ENCODE results near the gene PLXNA2. TPM values are rescaled to one million over a fixed set of nuclear protein-coding genes. Genes with fewer than 3 reads are reported as not detected.

PLXNA2 gene
- total RNA-seq, 2 experiments from 2014 or later: 0.04 TPM; not detected in 1

GRCh38 chr1:207997486-207998268 lies 246.5 kb downstream of the PLXNA2 start:
- Mint-ChIP-seq H3K27ac (no peak overlapping the region), H3K27me3 (peaks cover 9% of the 10 kb centered on the region), H3K36me3 (ENCODE audit: low read depth) (no peaks in the 10 kb centered on the region), H3K4me1 (no peaks in the 10 kb centered on the region), H3K9me3 (ENCODE audit: low read depth) (no peaks in the 10 kb centered on the region), H3K4me3 (no peak overlapping the region)
- intact Hi-C loops (cut with DNase I, micrococcal nuclease): loop anchor here in 1 of 2 experiments (1.0 kb wide), 1 partner anchor 112 kb away; no protein-coding TSS in a partner anchor
- POLR2A ChIA-PET: no interaction called here
- ATAC-seq: peak; percentile 87
- DNase-seq: peak; percentile 75
- CTCF ChIA-PET: interaction anchor here (0.5 to 2.6 kb wide), 29 partner anchors 8 to 574 kb away, joined by 3 to 18 read pairs (median 3); no protein-coding TSS in a partner anchor

DNA sequence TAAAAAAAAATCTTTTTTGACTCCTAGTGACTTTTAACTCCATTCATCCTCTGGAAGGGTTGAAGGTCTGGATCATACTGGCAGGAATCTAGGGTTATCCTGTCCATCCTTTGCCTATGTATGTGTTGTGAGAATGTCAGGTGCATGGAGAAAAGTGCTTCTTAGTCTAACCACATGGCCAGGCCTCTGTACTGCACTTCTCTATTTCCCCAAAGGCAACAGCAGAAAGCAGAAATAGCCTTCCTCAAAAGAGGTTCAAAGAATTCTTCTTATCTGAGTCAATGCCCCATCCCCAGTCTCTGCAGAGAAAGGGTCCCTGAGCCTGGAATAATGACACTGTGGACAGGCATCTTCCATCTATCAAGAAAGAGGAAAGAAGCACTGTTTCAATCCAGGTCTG lies 247.5 kb downstream of the PLXNA2 start:
- intact Hi-C loops (cut with DNase I, micrococcal nuclease): no loop called here

GRCh38 chr1:207995576-207995975 lies 248.6 kb downstream of the PLXNA2 start:
- Mint-ChIP-seq H3K4me1 (no peaks in the 10 kb centered on the region), H3K27me3 (peaks cover 9% of the 10 kb centered on the region)
- POLR2A ChIA-PET: interaction anchor here (0.6 kb wide), 1 partner anchor 270 kb away, joined by 3 read pairs; no protein-coding TSS in a partner anchor

More for the DNA sequence above, 247.5 kb downstream of the PLXNA2 start:
- H3K27ac Mint-ChIP-seq: no peak overlapping the region
- no peak for DNase-seq
- CTCF ChIA-PET: interaction anchor here (1.1 to 1.6 kb wide), 4 partner anchors 10 to 248 kb away, joined by 3 to 9 read pairs (median 6); no protein-coding TSS in a partner anchor
- POLR2A ChIA-PET: no interaction called here
- no peaks in the 10 kb centered on the region for H3K9me3 Mint-ChIP-seq (ENCODE audit: low read depth)
- no peak for ATAC-seq
- peaks cover 9% of the 10 kb centered on the region for H3K27me3 Mint-ChIP-seq
- H3K4me1 Mint-ChIP-seq: no peaks in the 10 kb centered on the region
- no peaks in the 10 kb centered on the region for H3K36me3 Mint-ChIP-seq (ENCODE audit: low read depth)
- no peak overlapping the region for H3K4me3 Mint-ChIP-seq

DNA sequence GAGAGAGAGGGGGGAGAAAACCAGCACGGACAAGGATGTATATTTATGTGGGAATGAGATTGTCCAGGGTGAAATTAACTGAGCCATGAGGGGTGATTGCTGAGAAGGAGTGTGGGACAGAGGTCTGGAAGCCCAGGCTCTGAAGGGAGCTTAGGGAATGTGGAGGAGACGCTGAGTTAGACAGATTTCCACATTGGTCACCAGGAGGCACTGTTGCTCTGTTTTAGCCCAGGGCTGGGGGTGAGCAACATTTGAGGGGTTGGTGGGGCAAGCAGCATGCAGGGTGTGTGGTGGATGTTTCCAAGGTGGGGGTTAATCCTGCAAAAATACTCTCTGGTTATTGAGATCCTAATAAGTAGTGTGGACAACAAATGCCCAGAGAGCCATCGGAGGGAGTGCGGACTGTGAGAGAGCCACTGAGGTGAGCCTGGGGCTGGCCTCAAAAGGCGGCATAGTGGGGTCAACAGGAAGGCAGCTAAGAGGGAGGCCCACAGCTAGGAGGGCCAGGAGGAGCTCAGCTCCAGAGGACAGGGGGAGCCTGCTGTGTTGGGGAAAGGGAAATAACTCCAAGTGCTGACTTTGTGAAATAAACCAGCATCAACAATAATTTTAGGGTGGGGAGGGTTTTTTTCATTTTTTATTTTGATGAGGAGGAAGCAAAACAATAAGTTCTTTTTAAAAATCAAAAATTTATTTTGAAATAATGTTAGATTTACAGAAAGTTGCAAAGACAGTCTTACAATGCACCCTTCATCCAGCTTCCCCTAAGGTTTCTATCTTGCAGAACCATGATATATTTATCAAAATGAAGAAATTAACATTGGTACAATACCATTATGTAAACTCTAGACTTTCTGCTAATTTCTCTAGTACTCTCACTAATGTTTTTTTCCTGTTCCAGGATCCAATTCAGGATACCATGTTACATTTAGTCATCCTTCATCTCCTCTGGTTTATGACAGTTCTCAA lies 250.4 kb downstream of the PLXNA2 start:
- Mint-ChIP-seq H3K27ac (no peak overlapping the region), H3K27me3 (peaks cover 17% of the 10 kb centered on the region), H3K4me3 (no peak overlapping the region), H3K36me3 (ENCODE audit: low read depth) (no peaks in the 10 kb centered on the region), H3K4me1 (no peaks in the 10 kb centered on the region), H3K9me3 (ENCODE audit: low read depth) (no peaks in the 10 kb centered on the region)
- intact Hi-C loops (cut with DNase I, micrococcal nuclease): no loop called here
- ChIA-PET CTCF (interaction anchor here (0.7 to 1.5 kb wide), 6 partner anchors 19 to 152 kb away, joined by 3 to 4 read pairs (median 3); no protein-coding TSS in a partner anchor), POLR2A (no interaction called here)
- ATAC-seq: no peak
- peak; percentile 8 for DNase-seq

More at GRCh38 chr1:207995576-207995975, 248.6 kb downstream of the PLXNA2 start:
- no peaks in the 10 kb centered on the region for H3K36me3 Mint-ChIP-seq (ENCODE audit: low read depth)
- H3K4me3 Mint-ChIP-seq: no peak overlapping the region
- no peaks in the 10 kb centered on the region for H3K9me3 Mint-ChIP-seq (ENCODE audit: low read depth)
- DNase-seq: no peak
- intact Hi-C loops (cut with DNase I, micrococcal nuclease): no loop called here
- H3K27ac Mint-ChIP-seq: no peak overlapping the region
- ATAC-seq: no peak
- CTCF ChIA-PET: interaction anchor here (0.7 to 1.6 kb wide), 10 partner anchors 11 to 249 kb away, joined by 3 to 9 read pairs (median 4); no protein-coding TSS in a partner anchor

- Mint-ChIP-seq H3K9me3 (ENCODE audit: low read depth) (no peaks in the 10 kb centered on the region), H3K36me3 (ENCODE audit: low read depth) (no peaks in the 10 kb centered on the region), H3K27ac (no peak overlapping the region), H3K4me3 (no peak overlapping the region), H3K4me1 (no peaks in the 10 kb centered on the region), H3K27me3 (peaks cover 18% of the 10 kb centered on the region)
- intact Hi-C loops (cut with DNase I, micrococcal nuclease): no loop called here
- ChIA-PET POLR2A (no interaction called here), CTCF (interaction anchor here (0.9 to 1.5 kb wide), 3 partner anchors 20 to 107 kb away, joined by 3 read pairs; no protein-coding TSS in a partner anchor)
- DNase-seq: no peak
- ATAC-seq: no peak
These were observed 251.4 kb downstream of the PLXNA2 start for GRCh38 chr1:207992677-207993236.

DNA sequence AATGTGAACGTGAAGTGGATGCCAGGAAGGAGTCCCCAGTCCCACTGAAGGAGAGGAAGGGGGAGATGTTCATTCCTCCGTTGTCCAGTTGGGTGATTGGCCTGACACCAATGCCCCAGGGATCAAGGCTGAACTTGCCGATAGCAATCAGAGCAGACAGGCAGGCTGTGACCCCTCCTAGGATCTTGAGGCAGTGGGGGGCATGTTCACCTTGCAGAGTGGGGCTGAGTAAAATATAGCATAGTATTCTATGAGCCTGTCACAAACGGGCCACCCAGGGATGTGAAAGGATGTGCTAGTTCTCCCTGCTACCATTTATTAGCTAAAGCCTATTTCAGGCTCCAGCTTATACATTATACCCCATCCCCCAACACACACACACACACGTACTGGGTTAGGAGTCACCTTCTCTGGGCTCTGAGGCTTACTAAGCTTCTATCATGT lies 252.6 kb downstream of the PLXNA2 start:
- no peak for ATAC-seq
- ChIA-PET CTCF (no interaction called here), POLR2A (no interaction called here)
- H3K4me1 Mint-ChIP-seq: no peaks in the 10 kb centered on the region
- intact Hi-C loops (cut with DNase I, micrococcal nuclease): no loop called here
- H3K4me3 Mint-ChIP-seq: no peak overlapping the region
- no peak for DNase-seq
- no peaks in the 10 kb centered on the region for H3K9me3 Mint-ChIP-seq (ENCODE audit: low read depth)
- no peaks in the 10 kb centered on the region for H3K36me3 Mint-ChIP-seq (ENCODE audit: low read depth)
- H3K27me3 Mint-ChIP-seq: peaks cover 19% of the 10 kb centered on the region
- H3K27ac Mint-ChIP-seq: no peak overlapping the region

- CTCF ChIA-PET: no interaction called here
- DNase-seq: no peak
- Mint-ChIP-seq H3K9me3 (ENCODE audit: low read depth) (no peaks in the 10 kb centered on the region), H3K36me3 (ENCODE audit: low read depth) (no peaks in the 10 kb centered on the region), H3K27ac (no peak overlapping the region), H3K4me3 (no peak overlapping the region), H3K27me3 (peaks cover 19% of the 10 kb centered on the region), H3K4me1 (no peaks in the 10 kb centered on the region)
- ATAC-seq: no peak
- POLR2A ChIA-PET: no interaction called here
- intact Hi-C loops (cut with DNase I, micrococcal nuclease): no loop called here
These were observed 253.2 kb downstream of the PLXNA2 start for GRCh38 chr1:207990876-207991582.

DNA sequence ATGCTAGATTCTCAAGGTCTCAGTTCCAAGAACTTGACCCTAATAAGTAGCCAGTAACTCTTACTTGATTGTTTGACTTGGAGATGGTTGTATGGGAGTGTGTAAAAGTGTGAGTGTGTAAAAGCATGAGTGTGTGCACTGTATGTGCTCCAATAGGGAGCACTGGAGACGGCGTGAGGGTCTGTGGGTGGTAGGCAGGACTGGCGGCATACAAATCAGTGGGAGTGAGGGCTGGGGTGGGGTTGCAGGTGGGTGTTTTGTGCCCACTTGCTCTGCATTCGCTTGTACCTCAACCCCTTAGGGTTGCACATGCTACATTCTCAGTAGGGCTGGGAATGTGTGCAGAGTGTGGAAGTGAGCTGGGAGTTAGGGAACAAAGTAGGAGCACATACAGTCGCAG lies 253.7 kb downstream of the PLXNA2 start:
- Mint-ChIP-seq H3K27me3 (peaks cover 19% of the 10 kb centered on the region), H3K27ac (no peak overlapping the region), H3K36me3 (ENCODE audit: low read depth) (no peaks in the 10 kb centered on the region), H3K9me3 (ENCODE audit: low read depth) (no peaks in the 10 kb centered on the region), H3K4me3 (no peak overlapping the region), H3K4me1 (no peaks in the 10 kb centered on the region)
- ChIA-PET CTCF (interaction anchor here (1.0 kb wide), 1 partner anchor 9 kb away, joined by 3 read pairs; no protein-coding TSS in a partner anchor), POLR2A (no interaction called here)
- ATAC-seq: no peak
- intact Hi-C loops (cut with DNase I, micrococcal nuclease): no loop called here
- DNase-seq: no peak

- no peak overlapping the region for H3K4me3 Mint-ChIP-seq
- ATAC-seq: no peak
These were observed 255.6 kb downstream of the PLXNA2 start for GRCh38 chr1:207988326-207989165.

GRCh38 chr1:207987164-207987563 lies 257.0 kb downstream of the PLXNA2 start:
- intact Hi-C loops (cut with DNase I, micrococcal nuclease): no loop called here
- H3K36me3 Mint-ChIP-seq (ENCODE audit: low read depth): no peaks in the 10 kb centered on the region
- POLR2A ChIA-PET: no interaction called here
- ATAC-seq: no peak
- no peaks in the 10 kb centered on the region for H3K4me1 Mint-ChIP-seq
- DNase-seq: no peak
- H3K27ac Mint-ChIP-seq: no peak overlapping the region
- H3K27me3 Mint-ChIP-seq: peaks cover 15% of the 10 kb centered on the region
- CTCF ChIA-PET: no interaction called here
- H3K4me3 Mint-ChIP-seq: no peak overlapping the region
- H3K9me3 Mint-ChIP-seq (ENCODE audit: low read depth): no peaks in the 10 kb centered on the region

More at GRCh38 chr1:207988326-207989165, 255.6 kb downstream of the PLXNA2 start:
- H3K36me3 Mint-ChIP-seq (ENCODE audit: low read depth): no peaks in the 10 kb centered on the region
- ChIA-PET POLR2A (no interaction called here), CTCF (interaction anchor here (1.0 kb wide), 1 partner anchor 9 kb away, joined by 3 read pairs; no protein-coding TSS in a partner anchor)
- H3K27ac Mint-ChIP-seq: no peak overlapping the region
- no peaks in the 10 kb centered on the region for H3K9me3 Mint-ChIP-seq (ENCODE audit: low read depth)
- intact Hi-C loops (cut with DNase I, micrococcal nuclease): no loop called here
- H3K4me1 Mint-ChIP-seq: no peaks in the 10 kb centered on the region
- no peak for DNase-seq
- peaks cover 14% of the 10 kb centered on the region for H3K27me3 Mint-ChIP-seq
